ENCODE results near the gene SLC39A5. TPM values are rescaled to one million over a fixed set of nuclear protein-coding genes. Genes with fewer than 3 reads are reported as not detected.
"Not testable (repeated sequence)": the region's sequence is repeated elsewhere in the genome, so short reads cannot be mapped to it uniquely, and the experiment has no call there.

Gene SLC39A5
- total and polyA plus RNA-seq, 2 experiments from 2014 or later, result not detected

DNA sequence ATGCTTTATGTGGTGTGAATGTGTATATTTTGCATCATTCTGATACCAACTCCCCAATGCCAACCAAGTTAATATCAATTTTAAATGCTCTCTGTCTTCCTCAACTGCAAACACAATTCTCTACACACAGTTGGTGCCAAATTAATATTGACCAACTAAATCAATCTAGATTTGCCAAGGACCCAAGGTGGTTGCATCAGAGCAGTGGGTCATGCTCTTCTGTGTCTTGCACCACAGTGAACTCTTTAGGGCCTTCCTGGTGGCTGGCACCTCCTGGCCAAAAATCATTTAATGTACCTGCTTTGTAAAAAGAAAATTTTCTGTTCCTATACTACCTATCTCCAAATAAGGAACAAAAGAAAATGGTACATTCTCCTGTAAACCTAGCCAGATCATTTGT, 51.0 kb downstream of the SLC39A5 start:
- Histone ChIP-seq H3K9me3 (ENCODE audit: low read depth) (no peaks in the 10 kb centered on the region), H3K4me2 (ENCODE audit: unreplicated experiment) (no peak overlapping the region), H4K20me1 (ENCODE audit: insufficient read depth) (no peaks in the 10 kb centered on the region), H3K27me3 (replicated peaks; ENCODE audit: insufficient read depth) (no peaks in the 10 kb centered on the region), H2AFZ (no peak overlapping the region), H3K4me1 (ENCODE audit: insufficient read depth) (no peaks in the 10 kb centered on the region), H3K79me2 (ENCODE audit: insufficient read depth) (0 out of 2 replicates have a peak, but pooled peaks cover 5% of the 10 kb centered on the region), H3F3A (ENCODE audit: insufficient read depth) (no peaks in the 10 kb centered on the region), H3K27ac (no peak overlapping the region), H3K4me3 (no peak overlapping the region), H3K9me2 (ENCODE audit: insufficient read depth) (no peaks in the 10 kb centered on the region), H3K9ac (no peak overlapping the region), H3K36me3 (ENCODE audit: low read depth) (peaks cover 67% of the 10 kb centered on the region)
- no peak for DNase-seq
- no peak for TF ChIP-seq EZH2phosphoT487 (IDR thresholded peaks at IDR 0.05; ENCODE audit: insufficient read depth, low read depth)
- no peak for TF ChIP-seq EZH2 (IDR thresholded peaks at IDR 0.05; ENCODE audit: insufficient read depth, poor library complexity, severe bottlenecking)
- in situ Hi-C loops (cut with MboI), result no loop called here

- Histone ChIP-seq H3K27ac (no peak overlapping the region), H3K79me2 (ENCODE audit: insufficient read depth) (peaks cover 11% of the 10 kb centered on the region; the same call in 1 of the 2 replicates), H3K36me3 (ENCODE audit: low read depth) (peaks cover 60% of the 10 kb centered on the region), H3K4me1 (ENCODE audit: insufficient read depth) (no peaks in the 10 kb centered on the region), H3F3A (ENCODE audit: insufficient read depth) (no peaks in the 10 kb centered on the region), H2AFZ (no peak overlapping the region), H3K4me2 (ENCODE audit: unreplicated experiment) (no peak overlapping the region), H3K27me3 (replicated peaks; ENCODE audit: insufficient read depth) (no peaks in the 10 kb centered on the region), H3K4me3 (no peak overlapping the region), H3K9me3 (ENCODE audit: low read depth) (no peaks in the 10 kb centered on the region), H3K9me2 (ENCODE audit: insufficient read depth) (no peaks in the 10 kb centered on the region), H4K20me1 (ENCODE audit: insufficient read depth) (no peaks in the 10 kb centered on the region), H3K9ac (no peak overlapping the region)
- TF ChIP-seq EZH2 (IDR thresholded peaks at IDR 0.05; ENCODE audit: insufficient read depth, poor library complexity, severe bottlenecking), result no peak
- TF ChIP-seq EZH2phosphoT487 (IDR thresholded peaks at IDR 0.05; ENCODE audit: insufficient read depth, low read depth), result no peak
- DNase-seq, result no peak
- in situ Hi-C loops (cut with MboI), result no loop called here
- 88 to 89% methylated on average over 6 of the region's 6 CpGs for WGBS, 2 experiments (ENCODE audit: low coverage in 1 of 2, low lambda C conversion rate in 2 of 2, missing lambda C conversion rate in 2 of 2)
Measured at GRCh38 chr12:56282030-56282429, 52.2 kb downstream of the SLC39A5 start.

GRCh38 chr12:56282579-56282978, 52.7 kb downstream of the SLC39A5 start:
- Histone ChIP-seq H3K27me3 (replicated peaks; ENCODE audit: insufficient read depth) (no peaks in the 10 kb centered on the region), H3K9me2 (ENCODE audit: insufficient read depth) (no peaks in the 10 kb centered on the region), H3K9ac (no peak overlapping the region), H4K20me1 (ENCODE audit: insufficient read depth) (no peaks in the 10 kb centered on the region), H3F3A (ENCODE audit: insufficient read depth) (no peaks in the 10 kb centered on the region), H3K4me3 (no peak overlapping the region), H3K79me2 (ENCODE audit: insufficient read depth) (peaks cover 15% of the 10 kb centered on the region), H3K4me2 (ENCODE audit: unreplicated experiment) (no peak overlapping the region), H3K9me3 (ENCODE audit: low read depth) (no peaks in the 10 kb centered on the region), H3K36me3 (ENCODE audit: low read depth) (peaks cover 58% of the 10 kb centered on the region), H2AFZ (no peak overlapping the region), H3K27ac (no peak overlapping the region), H3K4me1 (ENCODE audit: insufficient read depth) (no peaks in the 10 kb centered on the region)
- no peak for TF ChIP-seq EZH2 (IDR thresholded peaks at IDR 0.05; ENCODE audit: insufficient read depth, poor library complexity, severe bottlenecking)
- no peak for TF ChIP-seq EZH2phosphoT487 (IDR thresholded peaks at IDR 0.05; ENCODE audit: insufficient read depth, low read depth)
- DNase-seq, result no peak
- in situ Hi-C loops (cut with MboI), result no loop called here
- WGBS, 2 experiments (ENCODE audit: low coverage in 1 of 2, low lambda C conversion rate in 2 of 2, missing lambda C conversion rate in 2 of 2), result 99 to 100% methylated on average over 2 of the region's 2 CpGs

DNA sequence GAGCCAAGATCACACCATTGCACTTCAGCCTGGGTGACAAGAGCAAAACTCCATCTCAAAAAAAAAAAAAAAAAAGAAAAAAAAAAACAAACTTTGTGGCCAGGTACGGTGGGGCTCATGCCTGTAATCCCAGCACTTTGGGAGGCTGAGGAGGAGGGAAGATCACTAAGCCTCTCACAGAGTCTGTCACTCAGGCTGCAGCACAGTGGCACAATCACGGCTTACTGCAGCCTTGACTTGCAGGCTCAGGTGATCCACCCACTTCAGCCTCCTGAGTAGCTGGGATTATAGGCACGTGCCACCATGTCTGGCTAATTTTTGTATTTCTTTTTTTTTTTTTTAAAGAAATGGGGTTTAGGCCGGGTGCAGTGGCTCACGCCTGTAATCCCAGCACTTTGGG, 54.4 kb downstream of the SLC39A5 start:
- H3K9me3 ChIP-seq (ENCODE audit: low read depth); H4K20me1 ChIP-seq (ENCODE audit: insufficient read depth); H3K4me2 ChIP-seq (ENCODE audit: unreplicated experiment); H3K27ac ChIP-seq; H3K27me3 ChIP-seq (replicated peaks; ENCODE audit: insufficient read depth); H3K9me2 ChIP-seq (ENCODE audit: insufficient read depth); H2AFZ ChIP-seq; H3K4me1 ChIP-seq (ENCODE audit: insufficient read depth); H3F3A ChIP-seq (ENCODE audit: insufficient read depth); in situ Hi-C loops (cut with MboI); H3K9ac ChIP-seq; H3K4me3 ChIP-seq; DNase-seq: not testable (repeated sequence)
- 91 to 93% methylated on average over 4 to 5 of the region's 5 CpGs for WGBS, 2 experiments (ENCODE audit: low coverage in 1 of 2, low lambda C conversion rate in 2 of 2, missing lambda C conversion rate in 2 of 2)
- Histone ChIP-seq H3K36me3 (ENCODE audit: low read depth) (peaks cover 42% of the 10 kb centered on the region), H3K79me2 (ENCODE audit: insufficient read depth) (peaks cover 32% of the 10 kb centered on the region)

DNA sequence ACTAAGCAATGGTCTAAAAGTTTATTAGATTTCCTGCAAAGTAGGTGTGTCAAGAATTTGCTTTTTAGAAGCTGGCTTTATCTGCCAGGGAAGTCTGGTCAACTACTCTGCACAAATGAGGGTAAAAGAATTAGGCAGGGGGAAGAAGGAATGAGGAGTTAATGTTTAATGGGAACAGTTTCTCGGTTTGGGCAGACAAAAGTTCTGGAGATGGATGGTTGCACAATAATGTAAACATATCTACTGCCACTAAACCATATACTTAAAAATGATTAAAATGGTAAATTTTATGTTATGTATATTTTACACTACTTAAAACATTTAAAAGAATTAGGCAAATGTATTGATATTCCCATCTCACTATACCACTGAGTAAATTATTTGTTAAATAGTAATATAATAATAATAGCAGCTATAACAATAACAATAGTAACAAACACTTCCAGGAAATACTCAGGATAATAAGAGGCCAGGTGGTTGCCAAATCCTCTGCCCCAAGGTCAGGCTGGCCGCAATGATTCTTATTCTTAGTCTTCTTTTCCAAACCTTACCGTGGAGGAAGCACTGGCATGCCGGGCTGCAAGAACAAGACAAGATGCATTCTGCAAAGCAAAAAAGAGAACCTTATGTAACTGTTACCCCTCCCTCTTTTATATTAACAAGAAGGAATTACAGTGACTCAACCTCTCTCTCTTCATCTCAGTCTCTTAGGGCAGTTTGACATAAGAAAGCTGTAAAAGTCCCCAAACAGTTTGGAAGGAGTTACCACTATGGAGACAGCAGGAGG, 56.4 kb downstream of the SLC39A5 start:
- DNase-seq, result no peak
- Histone ChIP-seq H3K4me1 (ENCODE audit: insufficient read depth) (no peaks in the 10 kb centered on the region), H3K9ac (no peak overlapping the region), H4K20me1 (ENCODE audit: insufficient read depth) (no peaks in the 10 kb centered on the region), H3F3A (ENCODE audit: insufficient read depth) (no peaks in the 10 kb centered on the region), H3K36me3 (ENCODE audit: low read depth) (peaks cover 34% of the 10 kb centered on the region), H2AFZ (no peak overlapping the region), H3K4me2 (ENCODE audit: unreplicated experiment) (no peak overlapping the region), H3K9me3 (ENCODE audit: low read depth) (no peaks in the 10 kb centered on the region), H3K79me2 (ENCODE audit: insufficient read depth) (peaks cover 51% of the 10 kb centered on the region), H3K27ac (no peak overlapping the region), H3K4me3 (no peak overlapping the region), H3K9me2 (ENCODE audit: insufficient read depth) (no peaks in the 10 kb centered on the region), H3K27me3 (replicated peaks; ENCODE audit: insufficient read depth) (no peaks in the 10 kb centered on the region)
- in situ Hi-C loops (cut with MboI), result no loop called here
- WGBS, 2 experiments (ENCODE audit: low coverage in 1 of 2, low lambda C conversion rate in 2 of 2, missing lambda C conversion rate in 2 of 2), result 53 to 58% methylated on average over 4 of the region's 4 CpGs
- TF ChIP-seq EZH2phosphoT487 (IDR thresholded peaks at IDR 0.05; ENCODE audit: insufficient read depth, low read depth) (no peak), EZH2 (IDR thresholded peaks at IDR 0.05; ENCODE audit: insufficient read depth, poor library complexity, severe bottlenecking) (no peak)

Other genes with a start within 250 kb of the SLC39A5 start
- gene SUOX, start 232.8 kb upstream of the SLC39A5 start, total RNA-seq (2014; rRNA removed; shearing (Covaris generic)), result 10.2 and 19.1 TPM in 2 replicates
- gene SUOX, start 232.8 kb upstream of the SLC39A5 start, polyA plus RNA-seq (2016; fragmentation: Nextera tagmentation; extraction: Ambion mirVana), result 9.5 and 10.0 TPM in 2 replicates
- gene IKZF4, start 209.0 kb upstream of the SLC39A5 start, total RNA-seq (2014; rRNA removed; shearing (Covaris generic)), result 1.4 and 1.5 TPM in 2 replicates
- 0.99 and 1.1 TPM in 2 replicates for gene IKZF4, start 209.0 kb upstream of the SLC39A5 start, polyA plus RNA-seq (2016; fragmentation: Nextera tagmentation; extraction: Ambion mirVana)
- 332 and 1,155 TPM in 2 replicates for gene RPS26, start 188.1 kb upstream of the SLC39A5 start, total RNA-seq (2014; rRNA removed; shearing (Covaris generic))
- gene RPS26, start 188.1 kb upstream of the SLC39A5 start, polyA plus RNA-seq (2016; fragmentation: Nextera tagmentation; extraction: Ambion mirVana), result 271 and 274 TPM in 2 replicates
- 3.3 and 3.5 TPM in 2 replicates for gene ERBB3, start 149.9 kb upstream of the SLC39A5 start, total RNA-seq (2014; rRNA removed; shearing (Covaris generic))
- 1.9 and 2.1 TPM in 2 replicates for gene ERBB3, start 149.9 kb upstream of the SLC39A5 start, polyA plus RNA-seq (2016; fragmentation: Nextera tagmentation; extraction: Ambion mirVana)
- gene PA2G4, start 125.5 kb upstream of the SLC39A5 start, total RNA-seq (2014; rRNA removed; shearing (Covaris generic)), result 115 and 120 TPM in 2 replicates
- gene PA2G4, start 125.5 kb upstream of the SLC39A5 start, polyA plus RNA-seq (2016; fragmentation: Nextera tagmentation; extraction: Ambion mirVana), result 152 and 157 TPM in 2 replicates
- gene RPL41, start 113.4 kb upstream of the SLC39A5 start, total RNA-seq (2014; rRNA removed; shearing (Covaris generic)), result 1,463 and 1,892 TPM in 2 replicates
- gene RPL41, start 113.4 kb upstream of the SLC39A5 start, polyA plus RNA-seq (2016; fragmentation: Nextera tagmentation; extraction: Ambion mirVana), result 2,480 and 2,545 TPM in 2 replicates
- gene ZC3H10, start 111.8 kb upstream of the SLC39A5 start, total RNA-seq (2014; rRNA removed; shearing (Covaris generic)), result 1.9 and 2.7 TPM in 2 replicates
- 3.0 and 3.3 TPM in 2 replicates for gene ZC3H10, start 111.8 kb upstream of the SLC39A5 start, polyA plus RNA-seq (2016; fragmentation: Nextera tagmentation; extraction: Ambion mirVana)
- 164 and 216 TPM in 2 replicates for gene ESYT1, start 101.8 kb upstream of the SLC39A5 start, total RNA-seq (2014; rRNA removed; shearing (Covaris generic))
- gene ESYT1, start 101.8 kb upstream of the SLC39A5 start, polyA plus RNA-seq (2016; fragmentation: Nextera tagmentation; extraction: Ambion mirVana), result 108 and 115 TPM in 2 replicates
- 23.5 and 53.2 TPM in 2 replicates for gene MYL6B, start 77.5 kb upstream of the SLC39A5 start, total RNA-seq (2014; rRNA removed; shearing (Covaris generic))
- gene MYL6B, start 77.5 kb upstream of the SLC39A5 start, polyA plus RNA-seq (2016; fragmentation: Nextera tagmentation; extraction: Ambion mirVana), result 67.8 and 72.8 TPM in 2 replicates
- 2,633 and 2,662 TPM in 2 replicates for gene MYL6, start 71.7 kb upstream of the SLC39A5 start, total RNA-seq (2014; rRNA removed; shearing (Covaris generic))
- 3,948 and 3,969 TPM in 2 replicates for gene MYL6, start 71.7 kb upstream of the SLC39A5 start, polyA plus RNA-seq (2016; fragmentation: Nextera tagmentation; extraction: Ambion mirVana)
- gene SMARCC2, start 40.6 kb upstream of the SLC39A5 start, total RNA-seq (2014; rRNA removed; shearing (Covaris generic)), result 23.4 and 34.0 TPM in 2 replicates
- gene SMARCC2, start 40.6 kb upstream of the SLC39A5 start, polyA plus RNA-seq (2016; fragmentation: Nextera tagmentation; extraction: Ambion mirVana), result 64.3 and 66.9 TPM in 2 replicates
- gene RNF41, start 8.1 kb upstream of the SLC39A5 start, total RNA-seq (2014; rRNA removed; shearing (Covaris generic)), result 120 and 125 TPM in 2 replicates
- gene RNF41, start 8.1 kb upstream of the SLC39A5 start, polyA plus RNA-seq (2016; fragmentation: Nextera tagmentation; extraction: Ambion mirVana), result 37.6 and 39.4 TPM in 2 replicates
- 29.9 and 42.1 TPM in 2 replicates for gene NABP2, start 5.7 kb upstream of the SLC39A5 start, total RNA-seq (2014; rRNA removed; shearing (Covaris generic))
- 40.1 and 40.4 TPM in 2 replicates for gene NABP2, start 5.7 kb upstream of the SLC39A5 start, polyA plus RNA-seq (2016; fragmentation: Nextera tagmentation; extraction: Ambion mirVana)
- 24.5 and 26.9 TPM in 2 replicates for gene ANKRD52, start 28.3 kb downstream of the SLC39A5 start, total RNA-seq (2014; rRNA removed; shearing (Covaris generic))
- 61.5 and 61.7 TPM in 2 replicates for gene ANKRD52, start 28.3 kb downstream of the SLC39A5 start, polyA plus RNA-seq (2016; fragmentation: Nextera tagmentation; extraction: Ambion mirVana)
- gene COQ10A, start 36.9 kb downstream of the SLC39A5 start, total RNA-seq (2014; rRNA removed; shearing (Covaris generic)), result 8.2 and 10.3 TPM in 2 replicates
- gene COQ10A, start 36.9 kb downstream of the SLC39A5 start, polyA plus RNA-seq (2016; fragmentation: Nextera tagmentation; extraction: Ambion mirVana), result 9.6 and 9.8 TPM in 2 replicates
- 67.2 and 74.7 TPM in 2 replicates for gene CS, start 70.3 kb downstream of the SLC39A5 start, total RNA-seq (2014; rRNA removed; shearing (Covaris generic))
- 76.2 and 77.8 TPM in 2 replicates for gene CS, start 70.3 kb downstream of the SLC39A5 start, polyA plus RNA-seq (2016; fragmentation: Nextera tagmentation; extraction: Ambion mirVana)
- 89.9 and 97.5 TPM in 2 replicates for gene CNPY2, start 85.9 kb downstream of the SLC39A5 start, total RNA-seq (2014; rRNA removed; shearing (Covaris generic))
- 248 and 253 TPM in 2 replicates for gene CNPY2, start 85.9 kb downstream of the SLC39A5 start, polyA plus RNA-seq (2016; fragmentation: Nextera tagmentation; extraction: Ambion mirVana)
- 20.2 and 22.1 TPM in 2 replicates for gene PAN2, start 103.9 kb downstream of the SLC39A5 start, total RNA-seq (2014; rRNA removed; shearing (Covaris generic))
- 7.2 and 9.1 TPM in 2 replicates for gene PAN2, start 103.9 kb downstream of the SLC39A5 start, polyA plus RNA-seq (2016; fragmentation: Nextera tagmentation; extraction: Ambion mirVana)
- gene IL23A, start 108.8 kb downstream of the SLC39A5 start, total RNA-seq (2014; rRNA removed; shearing (Covaris generic)), result not detected in 2 replicates
- gene IL23A, start 108.8 kb downstream of the SLC39A5 start, polyA plus RNA-seq (2016; fragmentation: Nextera tagmentation; extraction: Ambion mirVana), result 0.19 and 0.31 TPM in 2 replicates
- 208 and 220 TPM in 2 replicates for gene STAT2, start 130.1 kb downstream of the SLC39A5 start, total RNA-seq (2014; rRNA removed; shearing (Covaris generic))
- gene STAT2, start 130.1 kb downstream of the SLC39A5 start, polyA plus RNA-seq (2016; fragmentation: Nextera tagmentation; extraction: Ambion mirVana), result 104 and 109 TPM in 2 replicates
- not detected in 2 replicates for gene APOF, start 132.8 kb downstream of the SLC39A5 start, total RNA-seq (2014; rRNA removed; shearing (Covaris generic))
- gene APOF, start 132.8 kb downstream of the SLC39A5 start, polyA plus RNA-seq (2016; fragmentation: Nextera tagmentation; extraction: Ambion mirVana), result not detected in 2 replicates
- 4.2 and 4.5 TPM in 2 replicates for gene TIMELESS, start 219.4 kb downstream of the SLC39A5 start, total RNA-seq (2014; rRNA removed; shearing (Covaris generic))
- 6.8 and 7.9 TPM in 2 replicates for gene TIMELESS, start 219.4 kb downstream of the SLC39A5 start, polyA plus RNA-seq (2016; fragmentation: Nextera tagmentation; extraction: Ambion mirVana)
- not detected in 2 replicates for gene MIP, start 224.6 kb downstream of the SLC39A5 start, total RNA-seq (2014; rRNA removed; shearing (Covaris generic))
- gene MIP, start 224.6 kb downstream of the SLC39A5 start, polyA plus RNA-seq (2016; fragmentation: Nextera tagmentation; extraction: Ambion mirVana), result not detected in 2 replicates
- gene SPRYD4, start 238.5 kb downstream of the SLC39A5 start, total RNA-seq (2014; rRNA removed; shearing (Covaris generic)), result 1.8 TPM in 2 replicates
- 1.6 TPM in 2 replicates for gene SPRYD4, start 238.5 kb downstream of the SLC39A5 start, polyA plus RNA-seq (2016; fragmentation: Nextera tagmentation; extraction: Ambion mirVana)